Right ventricle myocardium inferior (tissue), 1 donor: Measurements from ENCODE around the gene TEX22. TPM values are rescaled to one million over a fixed set of nuclear protein-coding genes. Genes with fewer than 3 reads are reported as not detected.

Source experiments
- ATAC-seq: fragments of 200-7000 bp; cut with Tn5 transposase; one replicate; pipeline ENCODE4 v1.9.1; 2020; ENCODE audit warnings: mild to moderate bottlenecking, moderate library complexity
- DNase-seq: peaks from one replicate; pipeline ENCODE4 v3.0.0; 2021; ENCODE audit errors: missing footprints
- intact Hi-C: fragments of 100-400 bp; cut with DNase I; formaldehyde crosslinking; loops from one replicate; pipeline ENCODE4 v1.11.0; 2022
- total RNA-seq: library from RNA; stranded (reverse); fragmentation: NEBNext Ultra II Directional; extraction: Animal tissue kit (Norgen Biotek cat#: 25700); gene quantifications from one replicate; pipeline ENCODE4 v1.2.1, GENCODE V29; 2021
- donor health status: DM: no; HTN: yes; CAD: no; lungs with severe emphysema.

TEX22 gene
- total RNA-seq, 1 donor from 2014 or later: 2.4 TPM

DNA sequence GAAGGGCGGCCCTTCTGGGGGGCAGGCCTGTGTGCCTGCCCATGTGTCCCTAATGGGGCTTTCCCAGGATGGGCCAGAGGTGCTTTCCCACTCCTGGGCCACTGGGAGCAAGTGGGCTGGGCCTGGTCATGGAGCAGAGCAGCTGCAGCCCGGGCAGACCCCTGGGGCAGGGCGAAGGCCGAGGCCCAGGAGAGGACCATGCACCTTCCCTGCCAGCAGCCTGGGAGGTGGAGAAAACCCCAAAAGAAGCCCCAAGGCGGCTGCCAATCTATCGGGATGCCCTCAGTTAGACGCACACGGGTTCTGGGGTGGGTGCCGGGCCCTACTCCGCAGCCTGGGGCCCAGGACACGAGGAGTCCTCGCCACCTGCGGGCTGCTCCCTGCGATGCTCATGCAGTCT lies 60.2 kb downstream of the TEX22 start:
- ATAC-seq: no peak
- peak; percentile 32 for DNase-seq
- intact Hi-C loops: no loop called here

DNA sequence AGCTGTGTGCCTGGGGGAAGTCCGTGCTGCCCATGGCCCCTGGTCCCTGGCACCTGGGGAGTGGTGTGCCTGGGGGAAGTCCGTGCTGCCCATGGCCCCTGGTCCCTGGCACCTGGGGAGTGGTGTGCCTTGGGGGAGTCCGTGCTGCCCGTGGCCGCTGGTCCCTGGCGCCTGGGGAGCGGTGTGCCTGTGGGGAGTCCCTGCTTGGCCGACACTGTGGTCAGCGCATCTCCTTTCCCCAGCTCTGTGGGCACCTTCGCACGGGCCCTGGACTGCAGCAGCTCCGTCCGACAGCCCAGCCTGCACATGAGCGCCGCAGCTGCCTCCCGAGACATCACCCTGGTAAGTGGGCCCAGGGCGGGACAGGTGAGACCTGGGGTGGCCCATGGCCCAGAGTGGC lies 61.8 kb downstream of the TEX22 start:
- ATAC-seq (no peak), DNase-seq (no peak)
- intact Hi-C loops: no loop called here

GRCh38 chr14:105460616-105461015 lies 62.3 kb downstream of the TEX22 start:
- intact Hi-C loops: no loop called here
- DNase-seq (no peak), ATAC-seq (no peak)

GRCh38 chr14:105461903-105462302 lies 63.6 kb downstream of the TEX22 start:
- ATAC-seq: no peak
- intact Hi-C loops: no loop called here
- DNase-seq: no peak

Other genes starting within 250 kb of the TEX22 start
- 34.6 TPM for gene JAG2, start 229.8 kb upstream of the TEX22 start, total RNA-seq
- gene NUDT14, start 217.2 kb upstream of the TEX22 start, total RNA-seq: 33.9 TPM
- 48.8 TPM for gene BTBD6, start 150.0 kb upstream of the TEX22 start, total RNA-seq
- 19.0 TPM for gene BRF1, start 97.5 kb upstream of the TEX22 start, total RNA-seq
- gene PACS2, start 83.8 kb upstream of the TEX22 start, total RNA-seq: 69.1 TPM
- gene MTA1, start 21.3 kb downstream of the TEX22 start, total RNA-seq: 192 TPM
- 1,081 TPM for gene CRIP2, start 76.3 kb downstream of the TEX22 start, total RNA-seq
- gene CRIP1, start 88.3 kb downstream of the TEX22 start, total RNA-seq: 82.0 TPM
- 6.4 TPM for gene TEDC1, start 92.7 kb downstream of the TEX22 start, total RNA-seq
- gene TMEM121, start 128.0 kb downstream of the TEX22 start, total RNA-seq: 3.4 TPM